Activated B cell treated with CpG ODN at 0.5 μM for 24 hours (primary cell): ENCODE data around the gene ICE2. TPM values are rescaled to one million over a fixed set of nuclear protein-coding genes. Genes with fewer than 3 reads are reported as not detected.

Source experiments
- ATAC-seq: fragments of 200-7000 bp; cut with Tn5 transposase; one replicate; pipeline ENCODE4 v1.10.0; 2021; ENCODE audit warnings: low read depth, mild to moderate bottlenecking, moderate library complexity
- CTCF ChIA-PET: fragments of 350-600 bp; sonication (Branson Sonifier 250); formaldehyde crosslinking; loops from one replicate; lab custom pipeline; 2021; ENCODE audit warnings: antibody characterized with exemption; lab: Charles Lee
- POLR2A ChIA-PET: fragments of 350-600 bp; sonication (Branson Sonifier 250); formaldehyde crosslinking; loops from one replicate; lab custom pipeline; 2021; ENCODE audit warnings: antibody characterized with exemption; lab: Charles Lee
- DNase-seq: peaks from one replicate; pipeline ENCODE4 v3.0.0; 2022
- H3K27ac Mint-ChIP-seq: one replicate; pipeline ENCODE4 v1.8.0; 2020; ENCODE audit warnings: mixed read lengths
- H3K27me3 Mint-ChIP-seq: one replicate; pipeline ENCODE4 v1.8.0; 2021; ENCODE audit warnings: mixed read lengths
- H3K36me3 Mint-ChIP-seq: one replicate; pipeline ENCODE4 v1.8.0; 2021; ENCODE audit warnings: low read depth, mixed read lengths
- H3K4me1 Mint-ChIP-seq: one replicate; pipeline ENCODE4 v1.8.0; 2021; ENCODE audit warnings: mixed read lengths
- H3K4me3 Mint-ChIP-seq: one replicate; pipeline ENCODE4 v1.8.0; 2020; ENCODE audit warnings: mild to moderate bottlenecking, mixed read lengths
- H3K9me3 Mint-ChIP-seq: one replicate; pipeline ENCODE4 v1.8.0; 2020; ENCODE audit warnings: mixed read lengths
- intact Hi-C: fragments of 100-400 bp; cut with micrococcal nuclease; formaldehyde crosslinking; loops from one replicate; pipeline ENCODE4 v1.15.1; 2024
- total RNA-seq: library from RNA; stranded (reverse); gene quantifications from 2 replicates; pipeline ENCODE4 v1.2.3, GENCODE V29; 2022
- TF ChIP-seq, protein P1 (sequence below): fragments of 200-600 bp; IDR thresholded peaks from one replicate; pipeline ENCODE4 v1.8.0; 2022; ENCODE audit warnings: antibody characterized with exemption, mild to moderate bottlenecking

The ICE2 gene
- total RNA-seq, 1 donor from 2014 or later: 78.0 TPM

DNA sequence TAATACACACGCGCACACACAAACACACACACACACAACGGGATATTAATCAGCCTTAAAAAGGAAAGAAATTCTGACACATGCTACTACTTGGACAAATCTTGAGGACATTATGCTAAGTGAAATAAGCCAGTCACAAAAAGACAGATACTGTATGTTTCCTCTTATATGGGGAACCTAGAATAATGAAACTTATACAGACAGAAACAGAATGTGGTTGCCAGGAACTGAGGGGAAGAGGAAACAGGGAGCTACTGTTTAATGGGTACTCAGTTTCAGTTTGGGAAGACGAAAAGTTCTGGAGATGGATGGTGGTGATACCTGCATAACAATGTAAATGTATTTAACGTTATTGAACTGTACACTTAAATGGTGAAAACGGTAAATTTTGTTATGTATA lies 20.2 kb downstream of the ICE2 start:
- TF ChIP-seq, protein P1, sequence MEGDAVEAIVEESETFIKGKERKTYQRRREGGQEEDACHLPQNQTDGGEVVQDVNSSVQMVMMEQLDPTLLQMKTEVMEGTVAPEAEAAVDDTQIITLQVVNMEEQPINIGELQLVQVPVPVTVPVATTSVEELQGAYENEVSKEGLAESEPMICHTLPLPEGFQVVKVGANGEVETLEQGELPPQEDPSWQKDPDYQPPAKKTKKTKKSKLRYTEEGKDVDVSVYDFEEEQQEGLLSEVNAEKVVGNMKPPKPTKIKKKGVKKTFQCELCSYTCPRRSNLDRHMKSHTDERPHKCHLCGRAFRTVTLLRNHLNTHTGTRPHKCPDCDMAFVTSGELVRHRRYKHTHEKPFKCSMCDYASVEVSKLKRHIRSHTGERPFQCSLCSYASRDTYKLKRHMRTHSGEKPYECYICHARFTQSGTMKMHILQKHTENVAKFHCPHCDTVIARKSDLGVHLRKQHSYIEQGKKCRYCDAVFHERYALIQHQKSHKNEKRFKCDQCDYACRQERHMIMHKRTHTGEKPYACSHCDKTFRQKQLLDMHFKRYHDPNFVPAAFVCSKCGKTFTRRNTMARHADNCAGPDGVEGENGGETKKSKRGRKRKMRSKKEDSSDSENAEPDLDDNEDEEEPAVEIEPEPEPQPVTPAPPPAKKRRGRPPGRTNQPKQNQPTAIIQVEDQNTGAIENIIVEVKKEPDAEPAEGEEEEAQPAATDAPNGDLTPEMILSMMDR: no peak
- Mint-ChIP-seq H3K27me3 (no peaks in the 10 kb centered on the region), H3K9me3 (no peaks in the 10 kb centered on the region), H3K4me1 (no peaks in the 10 kb centered on the region), H3K27ac (no peak overlapping the region), H3K36me3 (peaks cover 42% of the 10 kb centered on the region), H3K4me3 (no peak overlapping the region)
- DNase-seq: no peak
- ChIA-PET CTCF (no interaction called here), POLR2A (no interaction called here)
- no peak for ATAC-seq
- intact Hi-C loops: no loop called here

DNA sequence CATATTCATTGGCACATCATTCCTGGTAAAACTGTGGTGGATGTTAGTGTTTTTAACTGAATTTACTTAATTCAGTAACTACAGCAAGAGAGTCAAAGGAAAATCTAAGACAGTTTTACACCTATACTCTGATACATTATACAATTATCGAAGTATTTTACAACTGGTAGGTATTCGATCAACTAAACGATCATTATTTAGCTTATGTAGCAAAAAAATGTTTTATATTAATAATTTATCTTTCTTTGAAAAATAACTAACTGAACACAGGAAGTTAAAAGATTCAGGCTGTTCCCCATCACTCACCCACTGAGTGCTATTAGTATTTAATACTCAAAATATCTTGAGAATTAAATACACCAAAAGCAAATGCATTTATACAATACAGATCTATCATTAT lies 21.0 kb downstream of the ICE2 start:
- TF ChIP-seq, protein P1: no peak
- Mint-ChIP-seq H3K4me3 (no peak overlapping the region), H3K4me1 (no peaks in the 10 kb centered on the region), H3K27me3 (no peaks in the 10 kb centered on the region), H3K9me3 (no peaks in the 10 kb centered on the region), H3K36me3 (peaks cover 41% of the 10 kb centered on the region), H3K27ac (no peak overlapping the region)
- CTCF ChIA-PET: no interaction called here
- DNase-seq (no peak), ATAC-seq (no peak)
- intact Hi-C loops: no loop called here
- POLR2A ChIA-PET: no interaction called here

DNA sequence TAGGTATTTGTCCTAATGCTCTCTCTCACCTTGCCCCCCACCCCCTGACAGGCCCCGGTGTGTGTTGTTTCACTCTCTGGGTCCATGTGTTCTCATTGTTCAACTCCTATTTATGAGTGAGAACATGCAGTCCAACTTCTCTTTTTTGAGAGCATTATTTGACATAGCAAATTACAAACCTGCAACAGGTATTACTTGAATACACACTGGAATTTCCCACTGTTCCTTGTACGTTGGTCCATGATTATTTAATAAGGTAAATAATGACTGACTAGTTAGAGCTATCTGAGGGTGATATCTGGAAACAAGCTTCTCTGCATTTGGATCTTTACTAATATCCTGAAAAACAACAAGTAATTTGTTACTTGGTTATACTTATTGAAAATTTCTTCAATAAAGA lies 24.1 kb downstream of the ICE2 start:
- DNase-seq (no peak), ATAC-seq (no peak)
- no peaks in the 10 kb centered on the region for H3K4me1 Mint-ChIP-seq
- intact Hi-C loops: no loop called here
- no peak overlapping the region for H3K4me3 Mint-ChIP-seq
- H3K27me3 Mint-ChIP-seq: no peaks in the 10 kb centered on the region
- ChIA-PET POLR2A (interaction anchor here (0.9 kb wide), 1 partner anchor 56 kb away, joined by 3 read pairs; no protein-coding TSS in a partner anchor), CTCF (no interaction called here)
- TF ChIP-seq, protein P1: no peak
- no peaks in the 10 kb centered on the region for H3K9me3 Mint-ChIP-seq
- H3K27ac Mint-ChIP-seq: no peak overlapping the region
- H3K36me3 Mint-ChIP-seq: peaks cover 45% of the 10 kb centered on the region

DNA sequence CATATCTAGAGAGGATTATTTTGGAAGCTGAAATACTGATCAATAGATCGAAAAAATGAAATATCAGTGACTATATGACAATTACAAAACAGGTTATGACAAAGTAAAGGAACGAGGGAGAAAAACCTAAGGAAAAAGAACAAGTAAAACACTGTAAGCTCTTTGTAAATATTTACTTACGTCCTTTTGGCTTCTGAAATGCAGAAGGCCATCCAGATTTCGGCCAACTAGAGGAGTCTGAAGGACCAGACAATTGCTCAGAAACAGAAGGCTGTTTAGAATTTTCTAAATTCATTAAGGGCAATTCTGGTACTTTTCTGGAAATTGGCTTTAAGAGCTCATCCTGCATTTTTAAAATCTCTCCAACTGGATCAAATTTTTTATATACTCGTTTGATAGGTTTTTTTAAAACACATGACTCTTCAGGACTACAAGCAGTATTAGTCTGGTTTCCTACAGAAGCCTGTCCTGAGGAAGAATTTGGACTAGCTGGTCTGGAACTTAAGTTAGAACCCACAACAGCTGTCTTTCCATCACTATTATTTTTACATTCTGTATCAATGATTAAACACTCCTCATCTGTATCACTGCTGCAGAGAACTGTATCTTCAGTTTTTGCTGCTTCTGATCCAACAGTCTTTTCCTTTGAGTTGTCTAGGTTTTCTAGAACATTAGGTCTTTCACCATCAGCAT lies 30.1 kb downstream of the ICE2 start:
- ChIA-PET CTCF (interaction anchor here (1.0 kb wide), 1 partner anchor 89 kb away, joined by 5 read pairs; no protein-coding TSS in a partner anchor), POLR2A (no interaction called here)
- Mint-ChIP-seq H3K4me1 (no peaks in the 10 kb centered on the region), H3K36me3 (peaks cover 66% of the 10 kb centered on the region), H3K4me3 (no peak overlapping the region), H3K9me3 (no peaks in the 10 kb centered on the region), H3K27ac (no peak overlapping the region), H3K27me3 (no peaks in the 10 kb centered on the region)
- intact Hi-C loops: no loop called here
- DNase-seq (no peak), ATAC-seq (no peak)
- TF ChIP-seq, protein P1: no peak

DNA sequence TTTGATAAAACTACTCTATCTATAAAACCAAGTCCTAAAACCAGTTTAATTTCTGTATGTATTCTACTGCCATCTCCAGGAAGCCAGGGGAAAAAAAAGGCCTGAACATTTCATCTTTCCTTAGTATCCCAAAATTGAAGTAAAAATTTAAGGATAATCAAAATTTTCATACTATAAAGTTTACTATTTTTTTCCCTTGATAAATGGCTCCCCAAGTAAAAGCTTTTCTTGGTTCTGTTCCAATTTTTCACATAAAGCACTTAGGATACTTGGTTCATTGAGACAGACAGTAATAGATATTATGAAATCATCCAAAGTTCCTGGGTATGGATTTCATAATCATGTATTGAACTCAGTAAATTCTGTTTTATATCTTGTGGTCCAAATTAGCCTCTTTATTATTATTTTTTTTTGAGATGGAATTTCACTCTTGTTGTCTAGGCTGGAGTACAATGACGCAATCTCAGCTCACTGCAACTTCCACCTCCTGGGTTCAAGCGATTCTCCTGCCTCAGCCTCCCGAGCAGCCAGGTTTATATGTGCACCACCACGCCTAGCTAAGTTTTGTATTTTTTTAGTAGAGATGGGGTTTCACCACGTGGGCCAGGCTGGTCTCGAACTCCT lies 34.5 kb downstream of the ICE2 start:
- ChIA-PET CTCF (interaction anchor here (0.9 to 2.6 kb wide), 5 partner anchors 76 to 117 kb away, joined by 3 to 18 read pairs (median 4); no protein-coding TSS in a partner anchor), POLR2A (no interaction called here)
- DNase-seq (no peak), ATAC-seq (no peak)
- Mint-ChIP-seq H3K4me3 (no peak overlapping the region), H3K4me1 (no peaks in the 10 kb centered on the region), H3K36me3 (peaks cover 55% of the 10 kb centered on the region), H3K27me3 (no peaks in the 10 kb centered on the region), H3K27ac (no peak overlapping the region), H3K9me3 (no peaks in the 10 kb centered on the region)
- TF ChIP-seq, protein P1: no peak
- intact Hi-C loops: loop anchor here (1.0 to 5.0 kb wide), 2 partner anchors 47 to 85 kb away; partner anchors contain the start of gene ANXA2
